Activated T-cell treated with anti-CD3 and anti-CD28 coated beads for 48 hours (primary cell): ENCODE measurements around the gene ANO4.
"Not testable (repeated sequence)": the region's sequence is repeated elsewhere in the genome, so short reads cannot be mapped to it uniquely, and the experiment has no call there.

Experiments
- DNase-seq: peaks from one replicate; pipeline ENCODE4 v3.0.0-alpha.2; 2020; ENCODE audit warnings: low read depth

The ANO4 gene

DNA sequence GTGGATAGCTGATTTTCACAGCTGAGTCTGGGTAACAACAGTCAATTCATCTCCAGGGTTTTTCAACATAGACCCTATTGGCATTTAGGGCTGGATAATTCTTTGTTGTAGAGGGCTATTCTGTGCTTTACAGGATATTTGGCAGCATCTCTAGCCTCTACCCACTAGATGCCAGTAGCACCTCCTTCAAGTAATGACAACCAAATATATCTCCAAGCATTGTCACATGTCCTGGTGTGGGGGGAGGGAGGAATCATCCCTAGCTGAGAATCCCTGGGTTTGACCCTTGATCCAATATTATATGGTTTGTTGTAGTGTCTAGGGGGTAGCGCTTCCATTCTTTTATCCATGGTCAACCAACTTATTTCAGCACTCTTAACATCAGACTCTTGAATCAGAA lies 157.2 kb downstream of the ANO4 start:
- no peak for DNase-seq

DNA sequence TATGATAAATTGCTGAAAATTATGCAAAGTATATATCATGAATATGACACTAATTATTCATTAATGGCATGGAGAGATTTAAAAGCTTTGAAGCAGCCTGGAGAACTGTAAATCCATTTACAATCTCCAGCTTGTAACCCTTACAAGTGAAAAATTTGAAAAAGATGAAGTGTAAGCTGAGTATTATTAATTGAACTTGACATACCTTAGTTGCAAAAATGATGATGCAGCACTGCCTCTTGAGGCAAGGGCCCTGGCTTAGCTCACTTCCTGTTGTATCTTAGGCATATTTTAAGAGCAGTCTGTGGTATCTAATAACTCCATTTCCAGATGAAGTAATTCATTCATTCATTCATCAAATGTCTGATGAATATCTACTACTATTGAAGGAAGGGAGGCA lies 158.6 kb downstream of the ANO4 start:
- DNase-seq = no peak

DNA sequence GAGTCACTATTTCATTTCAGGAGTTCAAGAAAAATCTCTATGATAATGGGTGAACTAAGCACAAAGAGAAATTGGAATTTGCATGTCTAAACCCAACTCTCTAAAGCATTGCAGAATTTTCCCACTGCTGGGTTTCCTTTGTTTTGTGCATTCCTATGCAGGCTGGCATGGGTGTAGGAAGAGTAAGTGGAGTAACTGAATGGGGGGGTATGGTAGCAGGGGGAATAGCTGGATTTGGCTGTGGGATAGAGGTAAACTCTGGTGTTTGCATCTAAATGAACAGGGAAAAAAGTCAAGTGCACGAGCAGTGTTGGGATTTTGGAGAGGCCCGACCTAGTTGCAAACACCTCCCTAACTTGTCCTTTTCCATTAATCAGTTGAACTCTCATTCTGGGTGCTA lies 159.1 kb downstream of the ANO4 start:
- no peak for DNase-seq

DNA sequence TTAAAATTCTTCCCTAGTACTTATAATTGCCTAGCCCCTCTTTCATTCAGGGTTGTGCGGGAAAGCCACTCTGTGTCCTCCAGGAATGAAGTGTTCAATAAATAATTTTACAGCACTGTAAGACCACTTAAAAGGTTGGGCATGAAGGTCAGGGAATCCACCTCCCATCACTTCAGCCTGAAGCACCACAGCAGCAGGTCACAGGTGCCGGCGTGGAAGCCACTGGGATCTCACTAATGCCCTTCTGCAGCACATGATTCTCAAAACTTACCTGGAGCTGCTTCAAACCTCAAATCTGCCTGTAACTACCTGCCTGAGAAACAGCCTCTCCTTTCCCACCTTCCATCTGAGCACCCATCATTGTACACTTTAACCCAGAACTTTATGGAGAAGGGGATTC lies 159.5 kb downstream of the ANO4 start:
- no peak for DNase-seq

DNA sequence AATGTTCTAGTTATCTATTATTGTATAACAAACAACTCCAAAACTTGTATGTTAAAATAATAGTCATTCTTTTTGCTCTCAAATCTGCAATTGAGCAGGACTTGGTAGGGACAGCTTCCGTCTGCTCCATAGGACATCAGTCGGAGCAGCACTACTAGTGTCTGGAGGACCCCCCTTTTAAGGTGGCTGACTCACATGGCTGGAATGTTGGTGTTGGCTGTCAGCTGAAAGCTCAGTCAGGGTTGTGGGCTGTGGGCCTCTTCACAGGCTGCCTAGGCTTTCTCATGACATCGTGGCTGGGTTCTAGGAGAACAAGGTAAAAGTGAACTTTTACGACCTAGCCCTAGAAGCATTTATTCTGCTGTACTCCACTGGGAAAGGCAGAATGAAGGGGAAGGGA lies 160.6 kb downstream of the ANO4 start:
- DNase-seq = no peak

DNA sequence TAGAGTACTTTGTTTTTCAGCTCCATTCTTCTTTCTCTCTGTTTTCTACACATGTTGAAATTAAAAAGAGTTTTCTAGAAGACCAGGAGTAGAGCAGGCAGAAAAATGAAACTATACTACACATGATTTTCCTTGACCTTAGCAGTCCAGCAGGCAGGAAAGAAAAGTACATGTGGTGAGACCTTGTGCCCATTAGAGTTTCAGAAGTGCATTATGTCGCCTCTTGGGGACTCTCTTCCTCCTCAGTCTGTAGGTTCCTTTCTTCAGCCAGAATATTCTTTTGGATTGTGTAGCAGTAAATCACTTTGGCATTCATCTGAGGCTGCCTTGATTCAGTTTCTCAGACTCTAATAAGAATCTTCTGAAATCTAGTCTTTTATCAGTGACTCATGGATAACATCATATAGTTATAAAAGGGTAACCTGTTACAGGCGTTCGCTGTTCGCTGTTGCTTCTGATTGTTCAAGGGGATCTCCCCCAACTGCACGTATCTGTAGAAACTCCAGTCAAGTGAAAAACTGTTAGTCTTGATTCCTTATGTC lies 161.8 kb downstream of the ANO4 start:
- no peak for DNase-seq

DNA sequence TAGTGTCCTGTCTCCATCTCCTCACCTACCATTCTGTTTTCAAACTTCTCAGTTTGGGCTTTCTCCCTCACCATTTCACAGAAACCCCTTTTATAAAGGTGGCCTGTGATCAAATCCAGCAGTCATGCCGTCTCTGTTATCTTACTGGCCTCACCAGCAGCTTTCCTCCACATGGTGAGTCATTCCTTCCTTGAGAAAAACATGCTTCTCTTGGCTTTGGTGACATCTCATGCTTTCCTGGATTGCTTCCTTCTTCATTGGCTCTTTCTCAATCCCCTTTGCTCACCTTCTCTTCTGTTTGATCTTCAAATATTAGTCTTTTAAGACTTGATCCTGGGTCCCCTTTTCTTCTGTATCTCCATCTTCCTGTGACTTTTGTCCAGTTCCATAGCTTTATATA lies 164.9 kb downstream of the ANO4 start:
- no peak for DNase-seq

DNA sequence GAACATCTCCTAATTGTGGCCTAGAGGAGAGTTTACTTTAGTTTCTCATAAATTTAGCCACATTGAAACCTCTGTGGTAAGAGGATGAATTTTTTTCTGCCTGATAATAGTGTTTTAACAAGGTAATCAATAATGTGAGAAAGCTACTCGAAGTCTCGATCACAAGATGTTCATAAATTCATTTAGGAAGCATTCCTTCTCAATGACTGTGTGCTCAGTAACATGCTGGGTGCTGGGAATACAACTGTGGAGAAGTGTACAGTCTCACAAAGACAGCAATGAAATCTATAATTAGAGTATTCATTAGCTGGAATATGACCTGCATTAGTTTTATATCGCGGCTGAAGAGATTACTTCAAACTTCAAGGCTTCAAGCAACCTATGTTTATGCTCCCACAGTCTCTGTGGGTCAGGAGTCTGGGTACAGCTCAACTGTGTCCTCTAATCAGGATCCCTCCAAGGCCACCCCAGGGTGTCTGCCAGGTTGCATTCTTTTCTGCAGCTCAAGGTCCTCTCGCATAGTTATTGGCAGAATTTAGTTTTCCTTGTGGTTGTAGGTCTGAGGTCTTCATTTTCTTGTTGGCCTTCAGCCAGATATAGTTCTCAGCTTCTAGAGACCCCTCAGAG lies 167.6 kb downstream of the ANO4 start:
- no peak for DNase-seq

DNA sequence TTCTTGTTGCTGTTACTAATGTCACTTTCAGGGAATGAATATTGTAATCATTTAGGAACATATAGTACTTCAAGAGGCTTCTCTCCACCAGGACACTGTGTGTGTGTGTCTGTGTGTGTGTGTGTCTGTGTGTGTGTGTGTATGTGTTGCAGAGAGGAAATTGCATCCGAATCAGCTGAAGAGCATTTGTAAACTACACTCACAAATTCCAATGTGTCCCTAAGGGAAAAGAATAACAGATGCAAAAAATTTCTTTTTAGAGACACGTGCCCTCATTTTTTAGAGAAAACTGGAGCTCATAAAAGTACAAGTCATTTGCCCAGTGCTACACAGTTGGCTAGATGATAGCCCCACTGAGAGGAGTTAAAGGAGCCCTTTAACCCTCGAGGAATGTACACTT lies 168.8 kb downstream of the ANO4 start:
- DNase-seq = no peak

DNA sequence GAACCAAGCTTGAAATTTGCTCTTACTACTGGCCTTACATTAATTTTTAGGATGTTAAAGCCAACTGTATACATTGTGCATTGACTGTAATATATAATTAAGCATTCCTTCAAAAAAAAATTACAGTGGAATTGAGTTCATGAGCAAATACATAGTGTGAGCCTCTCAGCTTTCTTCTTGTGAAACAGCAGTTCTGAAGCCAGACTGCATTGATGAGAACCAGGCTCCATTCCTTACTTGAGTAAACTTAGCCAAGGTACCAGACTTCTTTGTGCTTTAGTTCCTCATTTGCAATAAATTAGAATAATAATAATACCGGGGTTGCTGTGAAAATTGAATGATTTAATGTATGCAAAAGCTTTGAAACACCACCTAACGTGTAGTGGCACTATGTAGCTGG lies 169.5 kb downstream of the ANO4 start:
- no peak for DNase-seq

DNA sequence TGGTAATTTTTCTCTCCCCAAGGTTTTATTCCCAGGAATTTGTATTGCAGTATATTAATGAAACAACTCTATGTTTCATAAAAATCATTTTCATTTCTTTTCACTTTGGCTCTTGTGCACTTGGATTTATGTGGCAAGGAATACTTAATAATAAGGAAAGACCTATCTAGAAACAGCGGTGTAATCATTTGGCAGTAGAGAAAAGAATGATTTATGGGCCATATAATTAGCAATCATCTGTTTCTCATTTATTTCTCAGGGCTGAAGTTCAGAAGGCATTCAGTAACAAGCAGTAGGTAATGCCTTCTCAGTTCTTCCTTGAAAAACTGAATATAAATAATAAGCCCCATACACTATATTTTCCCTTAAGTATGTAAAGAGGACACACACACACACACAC lies 172.6 kb downstream of the ANO4 start:
- no peak for DNase-seq

DNA sequence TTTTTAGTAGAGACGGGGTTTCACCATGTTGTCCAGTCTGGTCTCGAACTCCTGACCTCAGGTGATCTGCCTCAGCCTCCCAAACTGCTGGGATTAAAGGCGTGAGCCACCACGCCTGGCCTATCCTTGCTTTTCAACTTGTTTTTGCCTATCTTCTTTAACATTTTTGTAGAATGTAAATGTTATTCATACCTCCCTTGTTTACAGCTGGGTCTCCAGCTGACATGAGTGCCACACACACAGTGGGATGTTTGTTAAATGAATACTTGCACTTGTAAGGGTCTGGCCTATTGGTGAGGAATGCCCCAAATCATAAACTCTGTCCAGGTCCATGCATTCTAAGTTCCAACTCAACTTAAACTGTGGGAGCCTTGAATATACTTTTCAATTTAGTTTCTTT lies 176.3 kb downstream of the ANO4 start:
- no peak for DNase-seq

DNA sequence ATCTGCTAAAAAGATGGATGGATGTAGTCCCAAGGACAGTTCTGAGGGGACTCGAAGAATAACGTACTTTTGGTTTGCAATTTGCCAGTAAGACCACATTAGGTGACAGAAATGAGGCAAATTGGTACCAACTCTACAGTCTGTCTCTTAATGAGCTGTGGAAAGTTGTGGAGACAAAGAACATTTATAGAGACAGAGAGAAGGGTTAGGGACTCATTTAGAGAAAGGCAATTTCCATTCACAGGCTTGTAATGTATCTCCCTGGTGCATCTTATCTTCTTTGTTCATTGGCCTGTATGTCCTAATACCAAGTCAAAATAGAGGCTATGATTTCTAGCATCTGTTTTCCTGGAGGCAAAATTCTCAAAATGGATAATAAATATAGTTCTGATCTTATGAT lies 177.5 kb downstream of the ANO4 start:
- DNase-seq = no peak

DNA sequence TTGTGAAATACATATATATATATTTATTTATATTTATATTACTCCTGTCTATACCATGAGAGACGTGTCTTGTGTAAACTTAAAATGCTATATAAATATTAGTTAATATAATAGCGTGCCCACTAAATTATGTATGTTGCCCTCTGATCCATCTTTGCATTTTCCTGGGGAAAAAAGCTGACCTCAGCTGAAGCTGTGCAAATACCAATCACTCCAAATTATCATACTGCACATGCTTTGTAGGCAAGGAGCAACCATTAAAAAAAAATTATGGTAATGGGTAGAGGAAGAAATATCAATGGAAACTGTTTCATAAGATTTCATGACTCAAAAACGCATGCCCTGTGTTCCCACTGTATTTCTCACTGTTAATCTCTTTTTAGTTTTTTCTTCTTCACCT lies 179.8 kb downstream of the ANO4 start:
- DNase-seq = no peak

DNA sequence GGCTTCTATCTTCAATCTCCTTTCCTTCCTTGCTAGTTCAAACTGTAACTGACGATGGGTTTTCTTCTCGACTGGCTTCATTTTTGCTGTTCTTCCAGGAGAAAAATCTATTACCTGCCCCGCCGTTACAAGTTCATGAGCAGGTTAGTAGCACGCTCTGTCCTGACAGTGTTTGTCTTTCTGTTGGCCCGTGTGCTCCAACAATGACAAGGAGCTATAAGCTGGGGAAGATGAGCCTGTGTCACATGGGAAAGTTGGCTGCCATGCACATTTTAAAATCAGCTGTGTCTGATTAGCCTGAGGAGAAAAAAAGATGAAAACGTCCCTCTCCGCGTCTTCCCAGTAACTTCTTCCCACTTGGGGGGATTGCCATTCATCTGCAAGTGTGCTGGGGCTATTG lies 180.2 kb downstream of the ANO4 start:
- no peak for DNase-seq

DNA sequence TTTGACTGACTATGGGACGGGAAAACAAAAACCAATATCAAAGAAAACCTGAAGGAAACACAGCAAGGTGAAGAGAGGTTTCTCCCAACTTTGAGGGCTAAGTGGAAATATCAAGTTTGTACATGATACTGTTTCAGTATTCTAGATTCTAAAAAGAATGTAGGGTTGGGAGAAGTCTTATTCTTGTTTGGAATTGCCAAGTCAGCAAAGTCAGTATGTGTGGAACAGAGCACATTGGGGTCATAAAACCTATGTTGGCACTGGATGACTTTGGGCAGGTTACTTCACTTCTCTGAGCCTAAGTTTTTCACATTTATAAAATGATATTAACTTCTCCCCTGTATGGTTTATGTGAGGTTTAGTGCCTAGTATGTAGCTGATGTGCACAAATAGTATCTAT lies 182.2 kb downstream of the ANO4 start:
- no peak for DNase-seq

DNA sequence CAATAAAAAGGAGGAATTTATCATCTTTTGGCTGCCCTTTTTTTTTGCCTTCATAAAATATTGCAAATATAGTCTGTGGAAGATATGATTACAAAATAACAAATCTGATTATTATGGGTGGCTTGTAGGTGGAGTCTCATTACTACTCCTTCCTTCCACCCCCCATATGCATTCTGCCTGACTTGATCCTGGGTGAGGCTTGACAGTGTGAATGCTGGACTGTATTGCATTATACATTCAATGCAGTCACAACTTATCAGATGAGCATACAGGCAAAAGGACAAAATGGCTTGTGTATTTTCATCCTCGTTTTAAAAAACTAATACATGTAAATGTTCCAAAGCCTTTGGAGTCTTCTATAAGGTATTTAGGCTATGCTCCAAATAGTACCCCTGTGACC lies 186.3 kb downstream of the ANO4 start:
- DNase-seq = no peak

DNA sequence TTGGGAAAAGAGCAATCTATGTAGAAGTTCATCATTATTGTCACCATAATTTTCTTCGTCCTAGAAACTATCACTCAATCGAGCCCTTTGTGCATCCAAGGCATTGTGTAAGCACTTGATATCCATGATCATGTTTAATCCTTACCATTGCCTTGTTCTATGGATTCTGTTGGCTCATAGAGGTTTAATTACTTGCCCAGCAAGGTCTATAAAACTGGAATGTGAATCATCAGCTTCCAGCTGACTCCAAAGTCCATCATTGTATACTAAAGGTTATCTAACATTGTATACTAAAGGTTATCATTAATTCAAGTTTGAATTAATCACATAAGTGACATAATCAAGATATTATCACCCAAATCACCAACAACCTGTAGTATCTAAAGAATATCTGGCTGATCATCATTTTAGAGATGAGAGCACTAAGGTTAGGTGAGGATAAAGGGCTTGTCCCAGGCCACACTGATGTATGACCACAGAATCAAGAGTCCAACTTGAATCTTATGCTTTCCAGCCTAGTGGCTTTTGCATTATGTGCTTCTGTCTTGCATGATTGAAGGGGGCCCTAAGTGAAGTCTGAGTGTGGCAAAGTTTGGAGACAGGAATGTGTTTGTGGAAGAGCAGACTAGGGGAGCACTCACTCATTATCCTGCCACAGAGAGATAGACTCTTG lies 188.1 kb downstream of the ANO4 start:
- no peak for DNase-seq

DNA sequence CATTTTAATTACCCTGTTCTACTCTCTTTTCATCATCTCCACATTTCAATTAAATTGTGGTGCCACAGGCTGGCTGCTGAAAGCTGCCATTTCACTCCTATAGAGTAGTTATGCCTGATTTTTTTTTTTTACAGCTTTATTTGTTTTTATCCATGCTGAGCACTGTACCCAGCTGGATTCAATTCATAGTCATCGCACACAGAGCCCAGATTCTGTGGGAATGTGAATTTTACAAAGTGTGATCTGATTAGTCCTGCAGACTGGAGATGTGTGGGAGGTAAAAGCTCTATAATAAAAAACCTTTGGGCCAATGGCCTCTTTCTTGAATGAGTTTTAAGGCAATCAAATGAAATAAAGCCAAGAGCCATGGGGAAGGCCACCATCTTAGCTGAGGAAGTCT lies 190.2 kb downstream of the ANO4 start:
- DNase-seq = no peak

DNA sequence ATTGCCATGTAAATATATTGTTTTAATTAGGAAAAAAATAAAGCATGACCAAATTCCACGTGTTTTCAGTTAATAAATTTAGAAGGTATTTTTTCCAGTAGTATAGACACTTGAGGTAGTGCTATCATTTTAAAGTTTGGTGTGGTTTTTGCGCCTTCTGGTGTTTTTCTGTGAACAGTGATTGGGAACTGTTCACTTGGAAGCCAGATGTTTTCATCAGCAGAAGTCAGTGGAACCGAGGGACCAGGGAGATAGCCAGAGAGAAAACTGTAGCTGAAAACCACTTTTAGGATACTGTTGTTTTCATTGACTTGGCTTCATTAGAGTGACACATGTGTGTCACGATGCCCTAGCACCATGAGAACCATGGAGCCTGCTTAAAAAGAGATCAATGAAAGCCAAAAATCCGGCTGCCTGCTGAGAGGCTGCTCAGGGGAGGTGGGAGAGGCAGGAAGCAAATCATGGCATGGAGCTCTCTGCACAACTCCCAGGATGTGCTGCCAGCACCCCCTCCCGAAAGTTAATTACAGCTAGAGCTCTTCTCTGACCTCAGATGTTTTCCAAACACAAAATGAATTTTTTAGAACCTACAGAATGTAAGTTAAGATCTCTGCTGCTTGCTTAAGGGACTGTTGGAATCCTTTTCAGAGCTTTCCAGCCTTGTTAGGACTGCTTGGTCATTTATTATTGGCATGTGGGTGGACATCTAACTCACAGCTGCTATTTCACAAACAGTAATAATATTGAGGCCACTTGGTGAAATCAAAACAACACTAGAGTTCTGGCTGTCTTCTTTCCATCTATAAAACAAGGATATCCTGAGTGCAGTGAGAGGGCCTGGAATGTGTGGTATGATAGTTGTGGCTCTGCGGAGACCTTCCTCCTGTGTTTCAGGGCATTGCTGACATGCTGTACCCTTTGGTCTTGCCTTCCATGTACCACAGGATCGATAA lies 192.3 kb downstream of the ANO4 start:
- no peak for DNase-seq

DNA sequence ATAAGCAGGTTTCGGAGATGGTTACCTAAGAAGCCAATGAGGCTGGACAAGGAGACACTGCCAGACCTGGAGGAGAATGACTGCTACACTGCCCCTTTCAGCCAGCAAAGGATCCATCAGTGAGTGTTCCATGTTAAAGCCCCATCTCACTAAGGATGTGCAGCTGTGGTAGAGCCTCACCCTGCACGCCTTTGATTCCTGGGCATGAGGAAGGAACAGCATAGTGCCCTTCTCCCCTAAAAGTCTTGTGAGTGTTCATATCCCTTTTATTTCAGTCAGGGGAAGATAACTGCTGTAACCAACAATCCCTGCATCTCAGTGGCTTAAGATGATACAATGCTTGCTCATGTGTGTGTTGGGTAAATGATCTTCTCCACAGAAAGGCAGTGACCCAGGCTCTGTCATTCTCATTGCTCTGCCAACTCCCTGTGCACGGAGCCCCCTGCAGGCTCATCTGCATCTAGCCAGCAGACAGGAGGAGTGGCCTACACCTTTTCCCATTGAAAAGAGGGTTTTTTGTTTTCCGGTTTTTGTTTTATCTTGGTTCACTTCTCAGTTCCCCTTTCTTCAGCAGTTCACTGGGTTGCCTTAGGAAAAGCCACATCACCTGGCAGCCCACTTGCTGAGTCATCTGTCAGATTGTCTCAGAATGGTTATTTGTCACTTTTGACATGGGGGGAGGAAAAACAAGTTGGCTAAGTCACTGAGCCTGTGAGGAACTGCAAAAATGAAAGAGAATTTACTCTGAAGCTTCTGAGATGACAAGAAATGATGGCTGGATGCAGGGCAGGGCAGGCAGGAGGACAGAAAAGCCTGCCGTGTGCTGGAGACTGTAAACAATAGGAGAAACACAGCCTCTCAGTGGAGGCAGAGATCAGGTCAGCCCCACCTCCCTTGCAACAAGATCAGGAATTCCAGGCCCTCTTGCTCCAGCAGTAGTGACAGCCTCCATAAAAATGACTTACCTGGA lies 193.3 kb downstream of the ANO4 start:
- no peak for DNase-seq

DNA sequence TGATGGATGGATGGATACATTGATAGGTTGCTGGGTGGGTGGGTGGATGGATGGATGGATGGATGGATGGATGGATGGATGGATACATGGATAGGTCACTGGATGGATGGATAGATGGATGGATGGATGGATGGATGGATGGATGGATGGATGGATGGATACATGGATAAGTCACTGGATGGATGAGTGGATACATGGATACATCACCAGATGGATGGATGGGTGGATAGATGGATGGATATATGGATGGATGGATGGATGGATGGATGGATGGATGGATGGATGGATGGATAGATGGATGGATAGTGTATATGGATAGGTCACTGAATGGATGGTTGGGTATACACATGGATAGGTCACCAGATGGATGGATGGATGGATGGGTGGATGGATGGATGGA lies 194.9 kb downstream of the ANO4 start:
- not testable (repeated sequence) for DNase-seq
